GM20431 (cell line): Measurements from ENCODE around the gene KIF24.
"Not testable (repeated sequence)": the region's sequence is repeated elsewhere in the genome, so short reads cannot be mapped to it uniquely, and the experiment has no call there.

Source experiments
- in situ Hi-C: fragments of 300-500 bp; cut with MseI, MboI; formaldehyde crosslinking; loops from one replicate; pipeline ENCODE4 v1.15.0; 2020; ENCODE audit warnings: low sequenced_read_pairs; ENCODE audit not compliant: unreplicated experiment

The KIF24 gene

DNA sequence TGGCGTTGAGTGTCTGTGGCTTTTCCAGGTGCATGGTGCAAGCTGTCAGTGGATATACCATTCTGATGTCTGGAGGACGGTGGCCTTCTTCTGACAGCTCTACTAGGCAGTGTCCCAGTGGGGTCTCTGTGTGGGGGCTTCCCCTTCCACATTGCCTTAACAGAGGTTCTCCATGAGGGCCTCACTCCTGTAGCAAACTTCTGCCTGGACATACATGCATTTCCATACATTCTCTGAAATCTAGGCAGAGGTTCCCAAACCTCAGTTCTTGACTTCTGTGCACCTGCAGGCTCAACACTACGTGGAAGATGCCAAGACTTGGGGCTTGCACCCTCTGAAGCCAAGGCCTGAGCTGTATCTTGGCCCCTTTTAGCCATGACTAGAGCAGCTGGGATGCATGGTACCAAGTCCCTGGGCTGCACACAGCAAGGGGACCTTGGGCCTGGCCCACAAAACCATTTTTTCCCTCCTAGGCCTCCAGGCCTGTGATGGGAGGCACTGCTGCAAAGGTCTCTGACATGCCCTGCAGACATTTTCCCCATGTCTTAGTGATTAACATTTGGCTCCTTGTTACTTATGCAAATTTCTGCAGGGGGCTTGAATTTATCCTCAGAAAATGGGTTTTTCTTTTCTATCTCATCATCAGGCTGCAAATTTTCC is 38.8 kb upstream of the KIF24 start:
- in situ Hi-C loops = not testable (repeated sequence)

GRCh38 chr9:34366365-34366764 is 37.3 kb upstream of the KIF24 start:
- in situ Hi-C loops = no loop called here

DNA sequence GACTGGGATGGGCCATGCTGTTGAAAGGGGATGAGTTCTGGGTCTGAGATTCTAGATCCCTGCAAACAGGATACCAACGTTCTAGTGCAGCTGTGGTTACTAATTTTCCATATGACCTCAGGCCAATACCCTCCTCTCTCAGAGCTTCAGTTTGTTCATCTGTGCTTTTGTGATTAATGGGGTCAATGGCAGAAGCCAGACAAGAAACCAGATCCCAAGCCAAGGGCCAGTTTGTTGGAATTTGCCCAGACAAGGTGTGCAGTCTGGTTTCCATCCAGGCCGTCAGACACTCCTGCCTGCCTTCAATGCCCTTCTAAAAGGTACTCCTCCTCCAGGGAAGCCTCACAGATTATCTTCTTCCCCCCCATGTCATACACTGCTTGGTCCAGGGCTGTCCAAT is 36.2 kb upstream of the KIF24 start:
- in situ Hi-C loops = no loop called here

- in situ Hi-C loops = no loop called here
Measured at GRCh38 chr9:34363619-34364351, 34.7 kb upstream of the KIF24 start.

- in situ Hi-C loops = no loop called here
Measured at GRCh38 chr9:34362614-34363214, 33.6 kb upstream of the KIF24 start.

GRCh38 chr9:34352957-34353356 is 23.9 kb upstream of the KIF24 start:
- in situ Hi-C loops = not testable (repeated sequence)

GRCh38 chr9:34352122-34352652 is 23.1 kb upstream of the KIF24 start:
- in situ Hi-C loops = not testable (repeated sequence)

DNA sequence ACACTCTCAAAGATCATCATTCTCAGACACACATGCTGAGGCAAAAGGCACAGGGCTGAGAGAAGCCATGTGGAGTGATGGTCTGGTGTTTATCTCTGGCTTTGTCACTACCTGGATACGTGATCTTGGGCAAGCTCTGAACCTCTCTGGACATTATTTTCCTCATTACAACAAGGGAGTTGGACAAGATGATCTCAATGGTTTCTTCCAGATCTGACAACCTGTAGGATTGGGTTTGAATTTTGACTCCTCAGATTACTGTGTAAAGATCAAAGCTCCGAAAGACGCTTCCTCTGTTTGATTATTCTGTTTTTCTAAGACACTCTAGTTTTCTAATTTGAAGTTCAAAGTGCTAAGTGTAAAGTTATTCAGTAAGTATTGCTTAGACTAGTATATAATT is 20.3 kb upstream of the KIF24 start:
- in situ Hi-C loops = no loop called here

- in situ Hi-C loops = no loop called here
Measured at GRCh38 chr9:34347800-34348158, 18.7 kb upstream of the KIF24 start.

DNA sequence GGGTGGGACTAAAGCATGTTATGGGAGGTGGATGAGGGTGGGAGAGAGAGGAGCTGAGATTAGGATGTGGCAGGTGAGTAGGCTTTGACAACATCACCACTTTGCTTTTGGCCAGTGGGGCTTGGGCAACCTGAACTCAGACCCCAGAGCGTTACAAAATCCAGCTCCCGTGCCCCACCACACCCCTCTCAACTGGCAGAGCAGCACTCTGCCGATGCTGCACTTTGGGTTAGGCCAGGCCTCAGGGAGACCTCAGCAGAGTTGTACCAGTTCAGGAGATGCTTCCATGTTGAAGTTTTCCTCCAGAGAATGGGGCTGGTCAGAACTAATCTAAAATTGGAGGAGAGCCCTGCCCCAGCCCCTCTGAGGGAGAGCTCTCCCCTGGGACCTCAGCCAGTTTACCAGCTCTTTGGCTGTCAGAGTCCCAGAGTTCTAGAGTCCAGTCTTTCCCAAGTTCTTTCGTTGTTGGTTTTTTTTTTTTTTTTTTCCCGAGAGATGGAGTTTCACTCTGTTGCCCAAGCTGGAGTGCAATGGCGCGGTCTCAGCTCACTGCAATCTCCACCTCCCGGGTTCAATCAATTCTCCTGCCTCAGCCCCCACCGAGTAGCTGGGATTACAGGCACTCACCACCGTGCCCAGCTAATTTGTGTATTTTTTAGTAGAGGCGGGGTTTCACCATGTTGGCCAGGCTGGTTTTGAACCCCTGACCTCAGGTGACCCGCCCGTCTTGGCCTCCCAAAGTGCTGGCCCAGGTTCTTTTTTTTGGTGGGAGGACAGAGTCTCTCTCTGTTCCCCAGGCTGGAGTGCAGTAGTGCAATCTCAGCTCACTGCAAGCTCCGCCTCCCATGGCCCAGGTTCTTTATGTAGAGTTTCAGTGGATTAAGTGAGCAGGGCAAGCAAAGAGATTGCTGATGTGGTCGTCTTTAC is 18.1 kb upstream of the KIF24 start:
- in situ Hi-C loops = no loop called here

DNA sequence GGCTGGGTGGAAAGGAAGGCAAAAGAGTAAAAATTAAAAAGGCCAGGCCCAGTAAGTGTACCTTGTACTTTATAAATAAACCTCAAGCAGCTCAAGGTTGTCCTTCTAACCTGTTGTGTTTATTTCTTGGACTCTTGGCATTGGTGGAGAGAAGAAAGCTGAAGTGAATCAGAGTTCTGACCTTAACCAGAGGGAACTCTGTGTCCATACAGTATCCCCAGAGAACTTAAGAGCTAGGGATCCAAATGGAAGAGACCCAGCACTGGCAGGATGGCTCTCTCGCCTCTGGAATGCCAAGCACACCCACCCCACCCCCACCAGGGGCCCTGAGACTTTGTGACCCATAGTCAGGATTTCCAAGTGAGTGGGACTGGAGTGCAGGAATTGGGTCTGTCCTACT is 14.5 kb upstream of the KIF24 start:
- in situ Hi-C loops = no loop called here

- in situ Hi-C loops = no loop called here
Measured at GRCh38 chr9:34343090-34343489, 14.0 kb upstream of the KIF24 start.

GRCh38 chr9:34341659-34342295 is 12.7 kb upstream of the KIF24 start:
- in situ Hi-C loops = no loop called here

- in situ Hi-C loops = no loop called here
Measured at GRCh38 chr9:34338665-34339385, 9.8 kb upstream of the KIF24 start.

DNA sequence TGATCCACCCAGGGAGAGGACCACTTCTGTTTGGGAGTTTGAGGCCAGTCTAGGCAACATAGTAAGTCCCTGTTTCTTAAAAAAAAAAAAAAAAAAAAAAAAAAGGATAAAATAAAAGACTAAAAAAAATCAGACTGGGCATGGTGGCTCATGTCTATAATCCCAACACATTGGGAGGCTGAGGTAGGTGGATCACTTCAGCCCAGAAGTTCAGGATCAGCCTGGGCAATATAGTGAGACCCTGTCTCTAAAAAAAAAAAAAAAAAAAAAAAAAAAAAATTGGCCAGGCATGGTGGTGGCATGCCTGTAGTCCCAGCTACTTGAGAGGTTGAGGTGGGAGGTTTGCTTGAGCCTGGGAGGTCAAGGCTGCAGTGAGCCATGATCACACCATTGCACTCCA is 9.0 kb upstream of the KIF24 start:
- in situ Hi-C loops = not testable (repeated sequence)

GRCh38 chr9:34337403-34337802 is 8.3 kb upstream of the KIF24 start:
- in situ Hi-C loops = no loop called here

GRCh38 chr9:34335376-34335775 is 6.3 kb upstream of the KIF24 start:
- in situ Hi-C loops = no loop called here

- in situ Hi-C loops = no loop called here
Measured at GRCh38 chr9:34334916-34335315, 5.8 kb upstream of the KIF24 start.

DNA sequence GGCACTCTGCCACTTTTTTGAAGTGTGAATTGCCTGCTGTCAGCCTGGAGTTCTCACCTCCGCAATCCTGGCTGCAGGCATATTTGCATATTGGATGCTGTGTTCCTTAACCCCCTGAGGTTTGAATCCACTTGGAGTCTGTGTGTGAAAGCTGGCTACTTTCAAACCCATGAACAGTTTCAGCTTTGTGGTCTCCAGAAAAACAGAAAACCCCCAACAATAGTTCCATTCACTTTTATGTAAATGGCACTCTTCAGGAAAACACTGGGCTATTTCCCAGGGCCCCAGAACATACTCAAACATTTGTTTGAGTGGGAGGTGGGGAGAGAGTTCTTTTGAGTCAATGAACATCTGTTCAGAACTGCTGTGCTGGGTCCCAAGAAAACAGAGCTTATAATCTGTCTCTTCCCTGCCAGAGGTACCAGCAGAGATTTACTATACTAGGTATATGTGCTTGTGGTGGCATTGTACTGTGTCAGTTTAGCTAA is 5.3 kb upstream of the KIF24 start:
- in situ Hi-C loops = no loop called here
